MM.1S (cell line): ENCODE data around the gene DNM1.

Experiments
- DNase-seq: peaks from one replicate; pipeline ENCODE4 v3.0.0-alpha.2; 2015
- H2AFZ ChIP-seq: fragments of 300-600 bp; sonication (generic); 2 replicates; pipeline ENCODE4 v1.6.0; 2016; ENCODE audit warnings: antibody characterized with exemption, low read length
- H3F3A ChIP-seq: fragments of 300-600 bp; sonication (generic); 2 replicates; pipeline ENCODE4 v1.6.1; 2016; ENCODE audit warnings: mild to moderate bottlenecking, antibody characterized with exemption, low read length, moderate library complexity, mixed read lengths; ENCODE audit not compliant: insufficient read depth
- H3K27ac ChIP-seq: fragments of 300-600 bp; sonication (generic); 2 replicates; pipeline ENCODE4 v1.5.1; 2016; ENCODE audit warnings: mild to moderate bottlenecking, low read length
- H3K27me3 ChIP-seq: fragments of 300-600 bp; sonication (generic); replicated peaks from 2 replicates; pipeline ENCODE4 v1.6.0; 2016; ENCODE audit warnings: low read length; ENCODE audit not compliant: insufficient read depth
- H3K36me3 ChIP-seq: fragments of 300-600 bp; sonication (generic); replicated peaks from 2 replicates; pipeline ENCODE4 v1.6.1; 2016; ENCODE audit warnings: mild to moderate bottlenecking, low read length, mixed read lengths; ENCODE audit not compliant: insufficient read depth
- H3K4me1 ChIP-seq: fragments of 300-600 bp; sonication (generic); 2 replicates; pipeline ENCODE4 v1.6.1; 2016; ENCODE audit warnings: low read length, mixed read lengths
- H3K4me2 ChIP-seq: fragments of 300-600 bp; sonication (generic); 2 replicates; pipeline ENCODE4 v1.6.0; 2016; ENCODE audit warnings: low read depth, low read length
- H3K4me3 ChIP-seq: fragments of 300-600 bp; sonication (generic); 2 replicates; pipeline ENCODE4 v1.5.1; 2016; ENCODE audit warnings: low read length, mixed read lengths
- H3K79me2 ChIP-seq: fragments of 300-600 bp; sonication (generic); 2 replicates; pipeline ENCODE4 v1.6.1; 2016; ENCODE audit warnings: mixed run types, low read length, mixed read lengths
- H3K9ac ChIP-seq: fragments of 300-600 bp; sonication (generic); 2 replicates; pipeline ENCODE4 v1.6.1; 2016; ENCODE audit warnings: low read length, mixed read lengths
- H3K9me2 ChIP-seq: fragments of 300-600 bp; sonication (generic); replicated peaks from 2 replicates; pipeline ENCODE4 v1.6.1; 2016; ENCODE audit warnings: mild to moderate bottlenecking, low read length, mixed read lengths; ENCODE audit not compliant: insufficient read depth
- H3K9me3 ChIP-seq: fragments of 300-600 bp; sonication (generic); replicated peaks from 2 replicates; pipeline ENCODE4 v1.6.1; 2016; ENCODE audit warnings: mild to moderate bottlenecking, low read length, mixed read lengths; ENCODE audit not compliant: insufficient read depth
- H4K20me1 ChIP-seq: fragments of 300-600 bp; sonication (generic); 2 replicates; pipeline ENCODE4 v1.6.1; 2016; ENCODE audit warnings: mild to moderate bottlenecking, low read length, moderate library complexity, mixed read lengths; ENCODE audit not compliant: insufficient read depth
- CTCF ChIP-seq: fragments of 300-600 bp; sonication (generic); IDR thresholded peaks from 2 replicates; pipeline ENCODE4 v1.5.1; 2016; ENCODE audit warnings: antibody characterized with exemption, low read length, mixed read lengths
- EZH2 ChIP-seq: fragments of 300-600 bp; sonication (generic); optimal IDR thresholded peaks from 2 replicates; pipeline ENCODE3; 2017; ENCODE audit warnings: low read depth, mild to moderate bottlenecking, antibody characterized with exemption, low read length, mixed read lengths
- EZH2phosphoT487 ChIP-seq: fragments of 300-600 bp; sonication (generic); IDR thresholded peaks from 2 replicates; pipeline ENCODE4 v1.6.1; 2018; ENCODE audit warnings: antibody characterized with exemption, low read length

The DNM1 gene

GRCh38 chr9:128159522-128159783 is 43.7 kb upstream of the DNM1 start:
- TF ChIP-seq EZH2phosphoT487, result no peak
- no peak for TF ChIP-seq CTCF
- TF ChIP-seq EZH2, result no peak
- Histone ChIP-seq H3K79me2 (peaks cover 8% of the 10 kb centered on the region; the same call in 1 of the 2 replicates), H3F3A (no peaks in the 10 kb centered on the region; the same call in 1 of the 2 replicates), H4K20me1 (no peaks in the 10 kb centered on the region), H3K27me3 (no peaks in the 10 kb centered on the region), H3K27ac (no peak overlapping the region), H3K9ac (peak overlapping the region; percentile 65; the same call in 1 of the 2 replicates), H3K9me3 (no peaks in the 10 kb centered on the region), H2AFZ (peak overlapping the region; percentile 96), H3K4me1 (peaks cover 8% of the 10 kb centered on the region), H3K9me2 (no peaks in the 10 kb centered on the region), H3K36me3 (no peaks in the 10 kb centered on the region), H3K4me3 (peak overlapping the region; percentile 85), H3K4me2 (peak overlapping the region; percentile 78)
- peak; percentile 31 for DNase-seq

DNA sequence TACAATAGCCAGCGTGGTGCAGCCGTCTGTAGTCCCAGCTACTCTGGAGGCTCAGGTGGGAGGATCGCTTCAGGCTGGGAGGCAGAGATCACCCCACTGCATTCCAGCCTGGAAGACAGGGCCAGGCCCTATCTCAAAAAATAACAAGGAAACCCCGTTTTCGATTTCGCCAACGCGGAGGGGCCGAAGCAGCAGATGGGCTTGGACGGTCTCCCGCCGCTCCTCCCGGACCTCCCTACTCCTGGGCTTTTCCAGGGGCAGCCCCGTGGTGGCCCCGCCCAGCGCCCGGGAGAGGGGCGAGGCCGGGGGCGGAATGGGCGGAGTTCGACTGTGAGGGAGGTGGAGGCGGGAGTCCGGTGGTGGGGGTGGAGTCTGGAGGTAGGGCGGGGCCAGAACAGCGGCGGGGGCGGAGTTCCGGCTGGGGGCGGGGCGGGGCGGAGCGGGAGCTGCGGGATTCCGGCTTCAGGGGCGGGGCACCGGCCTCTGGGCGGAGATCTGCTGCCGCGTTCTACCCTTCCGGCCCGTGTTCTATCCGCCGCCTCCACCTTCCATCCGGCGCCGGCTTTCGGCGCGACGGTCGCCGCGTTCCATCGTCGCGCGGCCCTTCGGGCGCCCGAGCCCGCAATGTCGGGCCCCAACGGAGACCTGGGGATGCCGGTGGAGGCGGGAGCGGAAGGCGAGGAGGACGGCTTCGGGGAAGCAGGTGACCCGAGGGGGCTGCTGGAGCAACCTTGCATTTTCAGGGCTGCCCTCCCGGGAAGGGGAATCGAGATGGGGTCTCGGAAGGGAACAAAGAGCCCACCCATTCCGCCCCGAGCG is 43.2 kb upstream of the DNM1 start, which contains the start of gene BBLN:
Gene BBLN, plus strand, starts transcription at position 482 of the 819 bp plus-strand sequence. Its CDS starts 143 bp downstream, at position 625.
- H3F3A ChIP-seq, result no peaks in the 10 kb centered on the region; the same call in 1 of the 2 replicates

DNA sequence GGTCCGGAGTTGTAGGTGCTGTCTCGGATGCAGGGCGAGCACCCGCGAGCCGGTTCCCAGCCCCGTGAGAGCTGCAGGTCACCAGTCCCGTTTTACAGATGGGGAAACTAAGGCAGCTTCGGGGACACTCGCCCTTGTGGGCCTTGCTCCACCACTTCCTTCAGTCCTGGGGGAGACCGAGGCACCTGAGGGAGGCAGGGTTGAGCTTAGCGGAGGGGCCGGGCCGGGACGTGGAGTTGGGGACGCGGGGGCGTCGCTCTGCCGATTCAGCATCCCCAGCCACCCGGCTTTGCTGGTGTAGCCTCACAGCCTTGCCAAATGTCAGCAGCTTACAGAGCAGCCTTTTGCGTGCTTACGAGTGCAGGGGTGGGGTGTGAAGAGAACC is 42.6 kb upstream of the DNM1 start:
- Histone ChIP-seq H3K4me1 (peaks cover 8% of the 10 kb centered on the region), H2AFZ (peak overlapping the region; percentile 91), H3K4me2 (peak overlapping the region; percentile 88), H3K27ac (peak overlapping the region; percentile 21; the same call in 1 of the 2 replicates), H3K36me3 (no peaks in the 10 kb centered on the region), H3K79me2 (peaks cover 8% of the 10 kb centered on the region; the same call in 1 of the 2 replicates), H4K20me1 (no peaks in the 10 kb centered on the region), H3K9ac (peak overlapping the region; percentile 90), H3K27me3 (no peaks in the 10 kb centered on the region), H3F3A (no peaks in the 10 kb centered on the region; the same call in 1 of the 2 replicates), H3K9me2 (no peaks in the 10 kb centered on the region), H3K9me3 (no peaks in the 10 kb centered on the region), H3K4me3 (peak overlapping the region; percentile 95)
- TF ChIP-seq CTCF (no peak), EZH2phosphoT487 (no peak), EZH2 (no peak)
- DNase-seq, result peak; percentile 43

More for the DNA sequence above, 43.2 kb upstream of the DNM1 start, which contains the start of gene BBLN:
- Histone ChIP-seq H4K20me1 (no peaks in the 10 kb centered on the region), H3K36me3 (no peaks in the 10 kb centered on the region), H3K27me3 (no peaks in the 10 kb centered on the region), H3K27ac (peak within 1 kb of the TSS; percentile 21; the same call in 1 of the 2 replicates), H2AFZ (peak within 1 kb of the TSS; percentile 96), H3K4me3 (peak within 1 kb of the TSS; percentile 95), H3K9me3 (no peaks in the 10 kb centered on the region), H3K9ac (peak within 1 kb of the TSS; percentile 90), H3K79me2 (peaks cover 8% of the 10 kb centered on the region; the same call in 1 of the 2 replicates), H3K4me2 (peak within 1 kb of the TSS; percentile 88), H3K4me1 (peaks cover 8% of the 10 kb centered on the region), H3K9me2 (no peaks in the 10 kb centered on the region)
- peak; percentile 90 for DNase-seq
- TF ChIP-seq EZH2phosphoT487, result no peak
- no peak for TF ChIP-seq CTCF
- no peak for TF ChIP-seq EZH2
